NCI-H82 treated with DMSO at 0.1 percent for 48 hours (cell line): ENCODE measurements around the gene ANXA2R.
"Not testable (repeated sequence)": the region's sequence is repeated elsewhere in the genome, so short reads cannot be mapped to it uniquely, and the experiment has no call there.

Experiments used
- DNase-seq: peaks from one replicate; lab custom pipeline; 2025; ENCODE audit not compliant: unreplicated experiment; lab: John Stamatoyannopoulos, UW

The ANXA2R gene

DNA sequence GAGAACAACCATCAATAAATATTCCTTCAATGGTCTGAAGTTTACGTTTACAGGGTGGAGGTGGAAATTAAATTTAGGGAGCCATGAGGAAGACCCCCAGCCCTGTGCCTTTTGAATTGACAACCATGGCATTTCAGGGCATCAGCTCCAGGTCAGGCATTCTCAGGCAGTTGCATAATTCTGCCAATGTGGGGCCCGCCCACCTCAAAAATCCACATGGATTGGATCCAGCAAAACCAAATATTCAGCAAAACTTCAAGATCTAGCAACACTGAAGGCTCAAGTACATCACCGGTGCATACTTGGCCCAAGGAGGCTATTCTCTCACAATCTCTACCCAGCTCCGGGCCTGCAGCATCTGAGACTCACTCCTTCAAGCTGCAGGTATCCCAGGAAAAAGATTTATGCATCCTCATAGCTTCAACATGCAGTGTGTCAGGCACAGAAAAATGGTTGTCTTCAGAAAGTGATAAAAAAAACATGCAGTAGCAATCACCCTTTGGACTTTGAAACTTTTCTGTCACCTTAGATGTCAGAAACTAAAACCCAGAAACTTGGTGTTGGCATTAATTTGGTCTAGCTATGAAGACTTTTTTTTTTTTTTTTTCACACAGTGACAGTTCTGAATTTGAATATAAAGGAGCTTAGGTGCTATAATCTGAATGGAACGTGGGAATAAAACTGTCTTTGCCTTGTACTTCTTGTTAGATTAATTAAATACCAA lies 21.4 kb upstream of the ANXA2R start:
- no peak for DNase-seq

DNA sequence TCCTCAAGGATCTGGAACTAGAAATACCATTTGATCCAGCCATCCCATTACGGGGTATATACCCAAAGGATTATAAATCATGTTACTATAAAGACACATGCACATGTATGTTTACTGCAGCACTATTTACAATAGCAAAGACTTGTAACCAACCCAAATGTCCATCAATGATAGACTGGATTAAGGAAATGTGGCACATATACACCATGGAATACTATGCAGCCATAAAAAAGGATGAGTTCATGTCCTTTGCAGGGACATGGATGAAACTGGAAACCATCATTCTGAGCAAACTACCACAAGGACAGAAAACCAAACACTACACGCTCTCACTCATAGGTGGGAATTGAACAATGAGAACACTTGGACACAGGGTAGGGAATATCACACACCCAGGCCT lies 19.9 kb upstream of the ANXA2R start:
- not testable (repeated sequence) for DNase-seq

DNA sequence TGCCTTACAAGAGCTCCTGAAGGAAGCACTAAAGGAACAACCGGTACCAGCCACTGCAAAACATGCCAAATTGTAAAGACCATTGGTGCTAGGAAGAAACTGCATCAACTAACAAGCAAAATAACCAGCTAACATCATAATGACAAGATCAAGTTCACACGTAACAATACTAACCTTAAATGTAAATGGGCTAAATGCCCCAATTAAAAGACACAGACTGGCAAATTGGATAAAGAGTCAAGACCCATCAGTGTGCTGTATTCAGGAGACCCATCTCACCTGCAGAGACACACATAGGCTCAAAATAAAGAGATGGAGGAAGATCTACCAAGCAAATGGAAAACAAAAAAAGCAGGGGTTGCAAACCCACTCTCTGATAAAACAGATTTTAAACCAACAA lies 15.0 kb upstream of the ANXA2R start:
- not testable (repeated sequence) for DNase-seq

DNA sequence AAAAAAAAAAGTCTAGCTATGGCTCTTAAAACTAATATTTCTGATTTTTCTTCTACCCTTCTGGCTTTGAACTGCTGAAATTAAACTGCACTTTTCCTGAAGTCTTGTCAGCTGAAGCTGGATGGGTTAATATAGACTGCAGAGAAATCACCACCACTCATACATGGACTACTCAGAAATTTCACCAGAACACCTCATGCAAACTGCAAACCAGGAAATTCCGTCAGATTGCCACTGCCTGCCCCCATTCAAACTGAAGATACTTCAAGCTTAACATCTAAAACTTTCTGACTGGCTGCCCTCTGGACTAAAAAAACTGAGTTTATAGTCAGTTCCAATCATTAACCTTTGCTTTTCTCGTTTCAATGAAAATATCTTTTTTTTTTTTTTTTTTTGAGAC lies 11.6 kb upstream of the ANXA2R start:
- DNase-seq = no peak

DNA sequence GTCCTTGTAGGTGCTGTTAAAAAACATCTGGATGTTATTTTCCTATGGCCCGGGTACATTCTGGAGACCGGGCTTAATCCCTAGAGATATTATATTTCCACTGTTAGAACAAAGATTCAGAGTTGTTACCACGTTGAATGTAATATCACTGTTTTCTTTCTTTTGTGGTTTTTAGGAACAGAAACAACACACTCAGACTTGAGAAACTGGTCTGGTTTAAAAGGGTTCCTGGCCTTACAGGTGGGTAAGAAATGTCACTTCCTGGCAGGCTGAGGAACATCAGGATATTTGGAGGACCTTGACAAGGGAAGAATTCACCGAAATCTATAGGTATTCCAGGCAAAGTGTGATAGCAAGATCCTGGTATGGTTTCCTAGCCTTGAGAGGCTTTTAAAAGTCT lies 10.3 kb upstream of the ANXA2R start:
- no peak for DNase-seq

DNA sequence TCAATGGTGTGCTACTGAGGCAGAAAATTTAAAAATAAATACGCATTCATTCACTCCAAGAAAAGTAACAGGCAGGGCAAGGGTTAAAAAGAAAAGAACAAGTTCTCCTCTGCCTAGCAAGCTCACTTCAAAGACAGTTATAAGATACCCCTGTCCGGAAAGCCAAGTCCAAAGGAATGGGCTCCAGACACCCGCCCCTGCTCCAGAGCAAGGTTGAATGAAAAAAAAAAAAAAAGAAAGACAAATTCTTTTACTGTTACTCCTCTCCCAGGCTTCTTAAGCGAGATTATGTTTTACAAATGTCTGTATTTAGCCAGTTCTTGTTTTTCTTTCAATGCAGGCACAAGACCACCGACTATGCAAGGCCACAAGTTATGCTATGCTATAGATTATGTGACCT lies 9.1 kb upstream of the ANXA2R start:
- no peak for DNase-seq

DNA sequence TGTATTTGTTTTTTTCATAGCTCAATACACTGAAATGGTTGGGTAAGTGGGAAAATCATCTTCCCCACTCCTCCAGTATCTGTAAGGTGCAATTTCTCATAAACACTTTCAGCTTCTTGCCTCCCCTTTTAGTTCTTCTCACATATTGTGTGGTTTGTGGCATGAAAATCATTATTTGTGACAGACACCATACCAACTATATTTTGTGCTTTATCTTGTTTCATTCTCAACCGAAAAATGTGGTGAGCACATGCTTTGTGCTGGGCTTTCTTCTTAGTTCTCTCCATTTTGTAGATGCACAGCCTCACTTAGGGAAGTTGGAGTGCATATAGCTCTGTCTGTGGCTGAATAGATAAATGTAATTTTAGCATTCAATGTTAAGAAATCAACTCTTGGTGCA lies 6.4 kb upstream of the ANXA2R start:
- no peak for DNase-seq

DNA sequence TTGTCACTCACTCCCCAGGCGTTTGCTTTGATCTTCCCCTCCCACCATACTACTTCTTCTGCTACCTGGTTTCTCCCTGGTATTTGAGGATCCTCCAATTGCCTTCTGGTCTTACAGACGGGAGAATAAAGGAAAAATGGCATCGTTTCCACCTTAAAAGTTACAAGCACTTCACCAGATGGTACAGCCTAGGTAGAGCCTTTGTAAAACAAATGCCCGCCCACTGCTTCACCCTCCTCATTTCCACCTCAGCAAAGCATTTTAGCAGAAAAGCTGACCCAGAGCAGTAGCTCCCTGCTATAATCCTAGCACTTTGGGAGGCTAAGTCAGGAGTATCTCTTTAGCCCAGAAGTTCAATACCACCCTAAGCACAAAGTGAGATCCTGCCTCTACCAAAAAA lies 5.1 kb upstream of the ANXA2R start:
- no peak for DNase-seq

DNA sequence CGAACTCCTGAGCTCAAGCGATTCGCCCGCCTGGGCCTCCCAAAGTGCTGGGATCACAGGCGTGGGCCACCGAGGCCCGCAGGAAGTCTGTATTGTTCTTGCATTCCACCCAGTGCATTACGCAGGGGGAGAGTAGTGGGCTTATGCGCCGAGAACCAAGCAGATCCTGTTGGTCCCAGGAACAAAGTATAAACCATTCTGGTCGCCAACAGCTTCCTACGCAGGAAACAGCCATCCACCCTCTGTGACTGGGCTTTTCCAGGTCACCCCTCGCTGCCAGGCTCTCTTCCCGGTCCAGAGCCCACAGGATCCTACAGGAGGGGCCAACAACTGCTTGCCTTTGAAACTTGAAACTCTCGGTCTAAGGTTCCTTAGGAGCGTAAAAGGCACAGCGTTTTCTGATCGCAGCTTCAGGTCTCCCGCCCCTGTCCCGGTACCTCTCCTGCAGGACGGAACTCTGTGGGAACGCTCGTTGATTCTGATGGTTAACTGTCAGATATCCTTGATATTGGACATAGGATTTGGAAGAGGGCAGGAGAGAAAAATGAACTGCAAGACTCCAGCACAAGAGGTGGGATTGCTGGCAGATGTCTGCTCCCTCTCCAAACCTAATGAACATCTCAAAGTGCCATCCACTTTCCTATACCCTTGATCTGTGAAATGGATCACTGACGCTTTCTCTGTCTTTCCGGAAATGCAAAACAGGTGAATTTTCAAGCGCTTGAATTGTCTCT lies 4.2 kb upstream of the ANXA2R start:
- DNase-seq = no peak

DNA sequence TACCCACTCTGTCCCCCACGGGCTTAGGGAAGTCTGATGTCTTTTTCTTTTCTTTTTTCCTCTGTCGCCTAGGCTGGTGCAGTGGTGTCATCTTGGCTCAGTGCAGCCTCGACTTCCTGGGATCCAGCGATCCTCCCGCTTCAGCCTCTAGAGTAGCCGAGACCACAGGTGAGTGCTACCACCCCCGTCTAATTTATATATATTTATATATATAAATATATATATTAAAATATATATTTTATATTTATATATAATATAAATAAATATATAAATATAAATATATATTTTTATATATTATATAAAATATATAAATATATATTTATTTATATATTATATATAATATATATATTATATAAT lies 3.3 kb upstream of the ANXA2R start:
- DNase-seq = no peak

DNA sequence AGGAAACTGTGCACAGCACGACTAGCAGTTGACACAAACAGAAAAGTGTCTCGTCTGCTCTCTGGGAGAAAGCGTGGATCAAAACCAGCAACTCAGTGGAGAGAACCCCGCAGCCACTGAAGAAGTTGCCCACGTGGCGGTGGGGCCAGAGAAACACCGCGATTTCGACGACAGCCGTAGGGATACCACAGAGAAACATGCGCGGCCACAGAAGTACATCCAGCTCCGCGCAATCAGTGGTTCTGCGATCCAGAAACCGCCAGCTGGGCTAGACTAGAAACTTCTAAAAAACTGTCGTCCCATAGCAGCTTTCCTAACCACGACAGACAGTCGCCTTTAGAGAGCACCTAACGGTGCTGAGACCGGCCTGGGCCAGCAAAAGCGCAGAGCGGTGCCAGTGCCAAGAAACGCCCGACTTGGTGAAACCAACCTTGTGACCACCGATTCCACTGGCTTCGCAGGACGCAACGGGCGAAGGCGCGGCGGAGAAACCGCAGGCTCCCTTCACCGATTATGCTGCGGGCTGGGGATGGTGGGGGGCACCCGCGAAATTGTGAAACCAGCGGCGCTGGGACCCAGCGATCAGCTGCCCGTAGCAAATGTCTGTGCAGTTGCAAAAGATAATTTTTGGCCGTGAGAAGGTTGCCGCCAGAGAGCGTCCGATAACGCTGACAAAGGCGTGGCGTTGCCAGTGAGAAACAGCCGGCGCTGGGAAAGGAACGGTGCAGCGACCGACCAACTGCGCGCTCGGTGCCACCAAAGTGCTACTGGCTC lies 2.7 kb upstream of the ANXA2R start:
- no peak for DNase-seq

DNA sequence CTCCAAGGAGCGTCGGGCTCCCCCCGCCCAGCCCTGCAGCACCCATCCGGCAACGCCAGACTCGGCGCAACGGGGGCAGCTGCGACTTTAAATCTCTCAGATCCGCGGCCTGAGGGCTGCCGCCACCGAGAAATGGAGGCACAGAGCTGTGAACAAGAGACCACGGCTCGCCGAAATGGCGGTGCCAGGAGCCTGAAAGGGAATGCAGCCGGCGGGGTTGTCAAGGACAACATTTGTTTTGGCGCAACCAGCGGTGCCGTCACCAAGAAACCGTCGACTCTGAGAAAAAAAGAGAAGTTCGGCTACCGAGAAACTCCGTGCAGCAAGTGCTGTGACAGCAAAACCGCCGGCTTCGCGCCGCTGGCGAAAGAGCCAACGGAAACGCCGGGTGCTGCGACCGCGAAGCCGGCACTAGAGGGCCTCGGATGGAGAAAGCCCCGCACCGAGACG lies 2.1 kb upstream of the ANXA2R start:
- no peak for DNase-seq

DNA sequence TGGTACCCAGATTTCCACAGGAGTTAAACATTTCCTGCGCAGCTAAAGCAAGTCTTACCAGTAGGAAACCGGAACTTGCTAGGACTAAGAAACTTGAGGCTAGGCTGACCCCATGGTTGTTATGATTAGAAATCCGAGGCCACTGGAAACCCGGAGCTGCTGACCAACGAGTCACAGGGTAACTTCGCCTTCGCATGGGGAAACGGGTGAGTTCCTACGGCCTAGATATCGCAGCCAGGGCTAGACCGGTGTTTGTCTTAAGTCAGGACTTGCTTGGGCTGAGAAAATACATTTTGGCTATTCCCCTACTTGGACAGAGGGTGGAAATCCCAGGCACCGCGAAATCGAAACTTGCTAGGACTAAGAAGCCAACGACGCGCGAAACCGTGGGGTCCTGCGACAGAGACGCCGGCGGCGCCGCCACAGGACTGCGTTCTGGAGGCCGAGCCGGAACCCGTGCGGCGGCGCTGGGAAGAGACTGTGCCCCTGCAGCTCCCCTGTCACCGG lies 1.6 kb upstream of the ANXA2R start:
- DNase-seq = no peak

DNA sequence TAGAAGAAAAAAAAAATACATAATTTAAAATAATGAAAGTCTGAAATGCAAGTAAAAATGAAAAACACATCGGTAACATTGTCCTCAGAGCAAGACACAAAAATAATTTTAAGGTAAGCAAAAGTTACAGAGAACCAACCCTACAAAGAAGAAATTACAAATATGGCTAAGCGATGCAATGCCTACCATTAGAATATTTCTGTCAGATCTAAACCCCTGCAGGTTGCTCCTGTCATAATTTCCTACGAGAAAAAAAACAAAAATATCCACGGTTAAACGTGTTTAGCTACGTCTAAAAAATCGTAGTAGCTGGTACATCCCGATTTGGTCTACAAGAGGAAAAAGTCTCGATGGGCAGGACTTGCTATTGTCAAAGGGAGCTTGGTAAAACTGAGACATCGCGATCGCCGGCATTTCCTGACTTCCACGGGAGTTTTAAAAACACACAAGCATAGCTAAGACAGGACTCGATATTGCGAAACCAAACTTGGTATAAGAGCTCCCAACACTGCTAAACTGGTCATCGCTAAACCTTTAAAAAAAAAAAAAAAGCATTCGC lies 1.1 kb upstream of the ANXA2R start:
- no peak for DNase-seq

DNA sequence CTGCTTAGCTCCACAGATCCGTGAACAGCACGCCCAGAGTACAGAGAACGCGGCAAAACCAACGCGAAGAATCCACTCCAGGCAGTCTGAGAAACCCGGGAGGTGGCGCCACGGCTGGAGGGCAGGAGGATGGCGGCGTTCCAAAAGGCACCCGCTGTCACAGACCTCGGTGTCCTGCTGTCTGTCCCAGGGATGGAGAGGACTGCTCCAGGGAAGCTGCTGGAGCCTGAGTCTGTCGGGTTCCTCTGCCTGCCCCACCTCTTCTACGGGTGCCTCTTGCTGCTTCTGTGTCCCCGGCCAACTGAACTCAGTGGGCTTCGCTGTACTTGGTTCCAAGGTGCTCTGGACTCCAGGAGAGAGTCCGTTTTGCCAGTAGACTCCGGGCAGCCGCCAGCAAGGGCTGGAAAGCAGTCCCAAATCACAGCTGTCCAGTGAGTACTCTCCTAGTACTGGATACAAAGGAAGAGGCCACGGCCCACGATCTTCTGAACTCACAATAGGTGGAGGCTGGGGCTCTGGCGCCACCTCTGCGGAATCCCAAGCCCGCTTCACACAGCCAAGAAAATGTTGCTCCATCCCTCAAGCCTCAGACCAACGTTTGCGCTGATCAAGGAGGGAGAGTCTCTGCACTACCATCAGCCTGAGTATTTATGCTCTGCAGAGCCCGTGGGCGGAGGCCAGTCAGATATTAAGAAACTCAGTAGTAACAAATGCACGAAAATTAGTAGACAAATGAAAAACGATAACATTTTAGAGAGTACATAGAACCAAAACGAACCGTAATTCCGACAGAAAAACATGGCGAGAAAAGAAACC lies 440 bp downstream of the ANXA2R start:
- DNase-seq = no peak

DNA sequence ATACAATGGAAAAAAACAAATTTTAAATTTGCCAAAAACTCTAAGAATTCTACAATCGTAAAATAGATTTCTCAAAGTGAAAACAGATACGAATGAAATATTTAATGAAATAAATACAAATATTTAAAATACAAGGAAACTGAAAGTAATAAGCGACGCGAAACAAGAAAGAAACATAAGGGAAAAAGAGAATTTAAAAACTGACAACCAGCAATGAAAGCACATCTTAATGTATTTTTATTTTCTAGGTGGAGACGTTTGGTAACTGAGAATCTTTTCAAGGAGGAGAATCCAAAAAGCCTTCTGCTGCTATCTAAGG lies 1.0 kb downstream of the ANXA2R start:
- DNase-seq = no peak

DNA sequence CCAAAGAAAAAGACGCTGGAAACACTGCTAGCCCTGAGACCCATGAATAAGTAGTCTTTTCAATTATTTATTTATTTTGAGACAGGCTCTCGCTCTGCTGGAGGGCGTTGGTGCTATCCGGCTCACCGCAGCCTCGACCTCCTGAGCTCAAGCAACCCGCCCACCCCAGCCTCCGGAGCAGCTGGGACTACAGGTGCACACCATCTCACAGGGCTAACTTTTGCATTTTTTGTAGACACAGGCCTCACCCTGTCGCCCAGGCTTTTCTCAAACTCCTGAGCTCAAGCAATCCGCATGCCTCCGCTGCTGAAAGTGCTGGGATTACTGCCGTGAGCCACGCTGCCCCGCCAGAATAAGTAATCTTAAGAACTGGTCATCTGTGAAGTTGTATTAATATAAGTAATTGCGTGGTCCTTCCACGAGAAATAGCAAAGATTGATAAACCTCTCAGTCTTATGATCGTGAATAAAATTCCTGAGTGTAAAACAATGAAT lies 1.6 kb downstream of the ANXA2R start:
- DNase-seq = no peak

DNA sequence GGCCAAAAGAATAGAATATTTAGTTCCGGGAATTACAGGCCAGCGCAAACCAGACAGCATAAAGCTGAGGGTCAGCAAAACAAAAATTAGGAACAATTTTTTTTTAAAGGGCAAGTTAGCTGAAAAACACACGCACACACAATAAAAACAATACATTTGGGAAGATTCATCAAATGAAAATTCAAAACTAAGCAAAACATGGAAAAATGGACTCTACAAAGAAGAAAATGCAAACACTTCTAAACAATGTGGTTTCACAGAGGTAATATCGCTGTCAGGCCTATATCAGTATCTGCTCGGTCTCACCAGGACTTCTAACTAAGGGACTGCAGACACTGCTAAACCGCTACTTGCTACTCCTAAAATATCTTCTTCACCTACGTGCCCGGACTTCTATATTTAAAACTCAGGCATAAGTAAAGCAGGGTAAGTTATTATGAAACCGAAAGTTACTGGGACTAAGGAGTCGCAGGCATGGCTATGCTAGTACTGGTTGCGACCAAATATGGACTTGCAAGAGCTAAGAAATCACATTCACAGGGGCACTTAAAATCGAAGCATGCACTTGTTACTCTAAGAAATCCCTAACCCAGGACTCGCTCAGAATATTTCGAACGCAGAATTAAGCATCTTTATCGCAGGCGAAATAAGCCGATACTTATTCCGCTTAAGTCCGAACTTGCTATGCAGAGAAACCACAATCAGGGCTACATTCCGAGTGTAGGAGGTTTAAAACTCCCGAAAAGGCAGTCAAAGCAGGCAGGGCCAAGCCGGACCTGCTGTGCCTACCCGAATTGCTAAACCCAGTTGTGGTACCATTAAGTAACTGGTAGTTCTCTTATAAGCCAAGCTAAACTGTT lies 2.3 kb downstream of the ANXA2R start:
- DNase-seq = no peak

DNA sequence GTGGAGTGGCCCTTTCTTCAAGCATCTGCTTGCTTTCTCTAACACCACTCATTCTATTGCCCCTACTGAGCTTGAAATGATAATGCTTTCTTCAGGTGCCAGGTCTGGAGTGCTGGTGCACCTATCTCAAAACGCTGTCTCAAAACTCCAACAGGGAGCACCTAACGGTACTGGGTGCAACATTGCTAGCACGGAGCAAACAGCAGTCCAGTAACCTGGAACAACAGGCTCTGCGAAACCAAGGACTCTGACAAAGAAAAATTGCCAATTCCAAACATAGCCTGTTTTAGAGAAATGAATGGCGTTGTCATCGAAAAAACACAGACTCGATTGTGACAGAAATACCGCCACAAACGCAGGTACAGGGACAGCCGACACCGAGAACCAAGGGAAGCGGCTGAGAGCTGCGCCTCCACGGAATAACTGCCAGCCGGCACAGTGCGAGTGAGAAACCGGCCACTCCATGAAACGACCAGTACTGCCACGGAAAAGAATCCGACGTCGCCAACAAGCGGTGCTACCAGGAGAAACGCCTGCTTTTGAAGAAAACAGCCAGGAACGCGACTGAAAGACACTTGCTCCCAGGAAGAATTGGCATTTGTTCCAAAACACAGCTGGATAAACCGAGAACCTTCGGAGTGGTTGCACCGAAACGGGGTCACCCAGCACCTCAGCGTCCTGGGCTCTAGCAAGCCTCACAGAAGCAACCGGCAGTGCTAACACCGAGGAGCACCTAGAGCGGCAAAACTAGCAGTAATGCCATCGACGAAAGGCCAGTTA lies 3.1 kb downstream of the ANXA2R start:
- DNase-seq = no peak
